NCI-H2171 (cell line): ENCODE measurements around the gene CSF1R.

Experiments used
- DNase-seq: peaks from one replicate; lab custom pipeline; 2025; lab: John Stamatoyannopoulos, UW

Gene CSF1R

DNA sequence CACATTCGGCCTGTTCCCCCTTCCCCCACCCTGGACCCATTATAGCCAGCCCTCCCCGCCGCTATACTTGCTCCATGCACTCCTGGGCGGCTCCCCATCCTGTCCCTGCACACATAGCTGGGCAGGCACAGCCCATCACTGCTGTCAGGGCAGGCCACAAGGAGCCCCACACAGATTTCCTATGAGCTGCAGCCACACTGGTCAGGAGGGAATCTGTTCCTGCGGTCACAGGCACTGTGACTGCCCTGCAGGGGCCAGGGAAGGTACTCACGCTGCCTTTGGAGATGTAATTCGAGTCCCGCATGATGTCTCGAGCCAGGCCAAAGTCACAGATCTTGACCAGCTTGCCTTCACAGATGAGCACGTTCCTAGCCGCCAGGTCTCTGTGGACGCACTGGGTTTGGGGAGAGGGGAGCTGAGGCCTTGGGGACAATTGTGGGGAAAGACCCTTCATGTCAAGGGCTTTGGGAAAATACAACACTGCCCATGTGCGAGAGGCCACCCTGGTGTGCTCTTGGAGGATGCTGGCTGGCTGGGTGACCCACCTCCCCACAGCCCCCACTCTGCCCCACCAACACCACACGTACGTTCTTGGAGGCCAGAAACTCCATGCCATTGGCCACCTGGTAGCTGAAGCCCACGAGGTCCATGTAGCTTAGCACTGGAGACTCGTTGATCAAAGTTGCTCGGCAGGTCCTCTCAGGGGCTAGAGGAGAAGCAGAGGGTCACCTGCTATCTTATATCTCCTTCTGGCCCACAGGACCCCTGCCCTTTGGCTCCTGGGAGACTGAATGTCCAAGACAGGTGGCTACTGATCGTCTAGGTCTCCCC, 34.5 kb upstream of the CSF1R start:
- no peak for DNase-seq

DNA sequence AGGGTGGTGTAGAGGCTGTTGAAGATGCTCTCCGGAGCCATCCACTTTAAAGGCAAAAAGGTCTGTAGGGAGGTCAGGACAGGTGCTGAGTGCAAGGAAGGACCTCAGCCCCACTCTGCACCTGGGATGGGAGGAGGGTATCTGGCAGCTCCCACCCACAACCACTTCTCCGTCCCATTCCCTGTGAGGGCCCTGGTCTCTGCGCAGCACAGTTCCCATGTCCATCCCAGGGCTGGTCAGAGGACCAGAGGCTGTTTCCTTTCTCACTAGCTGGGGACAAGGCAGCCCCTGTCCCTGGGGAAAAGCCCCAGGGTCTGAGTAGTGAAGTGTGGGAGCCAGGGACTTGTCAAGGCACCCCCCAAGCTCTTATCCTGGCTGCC, 33.7 kb upstream of the CSF1R start:
- DNase-seq, result no peak

DNA sequence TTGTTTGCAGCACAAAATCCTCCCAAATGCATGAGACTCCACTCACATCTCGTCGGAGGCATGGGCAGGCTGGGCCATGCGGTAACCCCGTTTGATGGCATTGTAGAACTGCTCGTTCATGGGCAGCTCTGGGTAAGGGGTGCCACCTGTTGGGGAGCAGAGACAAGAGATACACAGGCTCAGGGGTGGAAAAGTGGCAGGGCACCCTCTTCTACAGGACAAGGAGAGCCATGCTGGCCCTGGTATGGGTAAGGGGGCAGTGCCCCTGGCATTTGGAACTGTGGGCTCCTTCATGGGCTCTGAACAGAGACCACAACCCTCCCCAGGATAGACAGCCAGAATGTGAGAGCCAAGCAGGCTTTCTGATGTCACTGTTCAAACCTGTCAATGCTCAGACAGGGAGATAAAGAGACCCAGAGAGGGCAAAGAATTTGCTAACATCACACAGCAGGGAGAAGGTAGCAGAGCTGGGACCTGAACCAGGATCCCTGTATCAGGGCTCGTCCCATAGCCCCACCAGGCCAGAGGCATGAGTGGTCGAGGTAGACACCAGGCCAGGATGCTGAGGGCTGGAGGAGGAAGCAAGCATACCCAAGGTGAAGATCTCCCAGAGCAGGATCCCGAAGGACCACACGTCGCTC, 33.2 kb upstream of the CSF1R start:
- no peak for DNase-seq

DNA sequence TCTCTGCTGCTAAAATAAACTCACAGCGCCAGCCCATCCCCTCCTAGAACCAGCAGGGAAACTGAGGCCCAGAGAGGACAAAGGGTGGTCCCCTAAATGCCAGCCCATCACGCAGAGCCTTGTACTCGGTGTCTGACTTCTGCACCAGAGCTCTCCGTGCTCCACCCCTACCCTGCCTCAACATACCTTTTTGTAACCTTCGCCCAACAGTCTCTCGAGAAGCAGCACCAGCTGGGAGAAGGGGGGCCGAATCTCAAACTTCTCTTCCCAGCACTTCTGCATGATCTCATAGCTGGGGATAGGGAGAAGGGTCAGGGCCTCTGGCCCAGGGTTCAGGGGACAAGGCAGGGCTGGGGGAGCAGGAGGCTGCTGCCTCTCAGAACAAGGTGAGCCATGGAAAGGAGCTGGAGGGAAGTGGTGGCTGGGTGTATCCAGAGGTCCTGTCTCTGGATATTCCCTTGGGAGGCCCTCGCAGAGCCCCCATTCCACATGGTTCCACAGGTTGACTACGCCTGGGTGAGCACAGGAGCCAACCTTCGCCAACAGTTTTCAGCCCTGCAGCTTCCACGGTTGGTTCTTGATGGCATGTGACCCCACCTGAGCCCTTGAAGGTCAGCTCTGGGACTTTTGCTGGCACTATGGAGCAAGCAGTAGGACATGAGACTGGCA, 32.3 kb upstream of the CSF1R start:
- DNase-seq, result no peak

DNA sequence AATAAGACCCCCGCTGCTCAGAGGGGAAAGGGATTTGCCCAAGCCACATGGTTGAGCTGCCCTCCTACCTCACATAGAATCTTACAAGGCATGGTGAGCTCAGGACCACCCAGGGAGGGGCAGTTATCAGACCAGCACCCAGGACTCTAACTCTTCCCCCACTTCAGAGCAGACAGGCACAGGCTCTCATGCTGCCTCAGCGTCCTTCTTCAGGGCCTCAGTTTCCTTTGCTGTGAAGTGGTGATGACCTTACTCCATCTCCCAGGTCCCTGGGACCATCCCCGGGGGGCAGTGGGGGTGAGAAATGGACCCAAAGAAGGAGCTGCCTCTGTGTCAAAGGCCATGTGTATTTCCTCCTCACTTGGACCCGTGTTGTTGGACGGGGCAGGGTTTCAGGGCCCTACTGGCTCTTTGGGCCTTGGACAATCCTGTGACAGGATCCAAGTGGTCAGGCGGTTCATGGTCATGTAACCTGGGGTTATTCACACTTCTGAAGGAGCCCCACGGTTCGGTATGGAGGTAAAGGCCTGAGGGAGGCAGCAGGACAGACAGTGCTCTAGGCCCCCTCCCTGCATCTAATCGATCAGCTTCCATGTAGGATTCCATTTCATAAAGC, 31.7 kb upstream of the CSF1R start:
- no peak for DNase-seq

DNA sequence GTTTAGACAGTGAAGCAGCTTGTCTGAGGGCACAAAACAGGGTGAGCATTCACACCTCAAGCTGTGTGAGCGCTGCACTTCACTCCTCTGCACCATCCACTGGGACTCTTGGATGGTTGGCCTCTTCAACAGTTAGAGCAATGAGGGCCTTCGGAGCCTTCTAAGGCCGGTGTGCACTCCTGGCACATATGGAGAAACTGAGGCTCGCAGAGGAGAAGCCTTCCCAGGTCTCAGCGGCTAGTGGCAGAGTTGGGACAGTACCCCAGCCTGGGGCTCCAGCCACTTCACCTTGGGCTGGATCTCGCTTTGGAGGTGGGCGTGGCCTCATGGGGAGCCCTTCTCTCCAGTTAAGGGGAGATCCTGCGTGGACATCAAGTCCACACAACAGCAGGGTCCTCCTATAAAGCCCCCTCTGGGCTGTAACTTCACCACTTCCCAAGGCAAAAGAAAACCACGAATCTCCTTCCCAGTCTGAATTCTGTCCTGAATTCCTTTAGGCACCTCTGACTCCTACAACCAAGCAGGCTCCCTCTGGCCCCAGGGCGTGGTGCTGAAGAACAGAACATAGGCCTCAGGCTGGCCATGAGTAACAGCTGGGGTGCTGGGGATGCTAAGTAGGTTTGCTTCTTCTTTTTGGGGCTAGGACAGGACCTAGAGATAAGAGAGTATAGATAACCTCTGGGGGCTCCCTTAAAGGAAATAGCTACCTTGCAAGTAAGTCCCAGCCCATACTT, 30.5 kb upstream of the CSF1R start:
- DNase-seq, result no peak

DNA sequence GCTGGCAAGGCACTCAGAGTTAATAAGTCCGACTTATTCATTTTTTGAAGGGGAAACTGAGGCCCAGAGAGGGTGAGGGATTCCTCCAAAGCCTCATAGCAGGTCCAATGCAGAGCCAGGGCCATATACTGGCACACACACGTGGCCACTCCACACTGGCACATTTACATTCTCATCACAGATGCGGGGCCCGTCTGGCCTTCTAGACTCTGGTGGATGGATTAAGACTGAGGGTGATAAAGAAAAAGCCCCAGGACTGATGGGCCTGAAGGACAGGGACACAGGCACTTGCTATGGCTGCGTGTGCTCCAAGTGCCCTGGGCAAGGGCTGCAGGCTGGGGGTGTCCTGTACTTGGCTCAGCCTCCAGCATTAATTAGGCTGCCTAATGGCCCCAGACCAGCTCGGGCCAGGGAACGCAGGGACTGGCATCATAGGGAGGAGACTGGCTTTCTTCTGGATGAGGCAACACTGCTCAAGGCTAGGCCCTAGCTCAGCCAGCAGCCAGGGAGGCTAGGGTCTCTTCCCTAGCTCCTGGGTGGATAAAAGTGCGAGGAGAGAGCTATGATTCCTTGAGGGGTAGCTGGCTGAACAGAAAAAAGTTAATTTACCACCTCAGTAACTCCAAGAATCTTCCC, 28.5 kb upstream of the CSF1R start:
- no peak for DNase-seq

DNA sequence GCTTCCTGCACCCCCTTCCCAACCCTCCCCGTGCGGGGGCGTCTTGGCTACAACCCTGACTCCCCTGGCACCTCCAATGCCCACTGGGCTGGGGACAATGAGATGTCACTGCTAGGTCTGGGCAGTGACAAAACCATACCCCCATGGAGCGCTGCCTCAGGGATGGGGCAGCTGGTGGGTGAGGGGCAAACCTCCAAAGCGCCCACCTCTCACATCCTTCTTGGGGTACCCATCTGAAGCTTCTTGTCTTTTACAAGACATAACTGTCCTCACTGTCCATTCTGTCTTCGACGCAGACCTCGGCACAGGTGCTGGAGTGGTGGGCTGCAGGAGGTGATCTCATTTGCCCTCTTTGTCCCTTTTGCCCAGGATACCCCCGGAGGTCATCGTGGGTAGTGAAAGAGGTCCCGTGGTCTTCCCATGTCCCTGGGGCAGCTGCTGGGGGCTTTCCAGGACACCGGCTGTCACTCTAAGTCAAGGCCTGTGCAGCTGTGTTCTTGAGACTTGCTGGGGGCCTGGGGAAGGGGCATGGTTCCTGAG, 27.8 kb upstream of the CSF1R start:
- no peak for DNase-seq

DNA sequence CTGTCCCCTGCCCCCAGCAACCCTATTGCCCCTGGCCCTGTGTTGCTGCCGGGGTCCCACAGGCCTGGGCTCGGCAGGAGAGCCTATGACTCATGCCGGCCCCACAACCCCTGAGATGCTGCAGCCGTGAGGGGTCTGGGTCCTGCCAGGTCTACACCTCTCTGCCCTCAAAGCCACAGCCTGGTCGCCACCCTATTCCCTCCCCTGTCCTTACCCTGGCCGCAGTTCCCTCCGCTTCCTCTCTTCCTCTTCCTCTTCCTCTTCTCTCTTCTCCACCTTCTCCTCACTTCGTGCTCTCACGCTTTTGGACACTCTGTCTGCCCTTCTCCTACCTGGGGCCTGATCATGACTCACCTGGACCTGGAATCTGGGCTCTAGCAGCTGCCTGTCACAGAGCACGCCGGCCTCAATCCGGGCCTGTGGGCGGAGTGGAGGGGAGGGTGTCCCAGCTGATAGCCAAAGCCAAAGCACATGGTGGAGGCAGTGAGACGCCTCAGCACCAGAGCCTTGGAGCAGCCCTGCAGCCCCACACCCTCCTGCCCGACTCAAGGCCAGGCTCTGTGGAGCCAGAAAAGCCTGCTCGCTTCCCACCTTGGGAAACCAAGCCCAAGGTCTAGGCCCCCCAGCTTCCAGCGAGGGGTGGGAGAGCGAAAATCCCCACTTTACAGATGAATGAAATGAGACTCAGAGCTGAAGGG, 26.8 kb upstream of the CSF1R start:
- no peak for DNase-seq

DNA sequence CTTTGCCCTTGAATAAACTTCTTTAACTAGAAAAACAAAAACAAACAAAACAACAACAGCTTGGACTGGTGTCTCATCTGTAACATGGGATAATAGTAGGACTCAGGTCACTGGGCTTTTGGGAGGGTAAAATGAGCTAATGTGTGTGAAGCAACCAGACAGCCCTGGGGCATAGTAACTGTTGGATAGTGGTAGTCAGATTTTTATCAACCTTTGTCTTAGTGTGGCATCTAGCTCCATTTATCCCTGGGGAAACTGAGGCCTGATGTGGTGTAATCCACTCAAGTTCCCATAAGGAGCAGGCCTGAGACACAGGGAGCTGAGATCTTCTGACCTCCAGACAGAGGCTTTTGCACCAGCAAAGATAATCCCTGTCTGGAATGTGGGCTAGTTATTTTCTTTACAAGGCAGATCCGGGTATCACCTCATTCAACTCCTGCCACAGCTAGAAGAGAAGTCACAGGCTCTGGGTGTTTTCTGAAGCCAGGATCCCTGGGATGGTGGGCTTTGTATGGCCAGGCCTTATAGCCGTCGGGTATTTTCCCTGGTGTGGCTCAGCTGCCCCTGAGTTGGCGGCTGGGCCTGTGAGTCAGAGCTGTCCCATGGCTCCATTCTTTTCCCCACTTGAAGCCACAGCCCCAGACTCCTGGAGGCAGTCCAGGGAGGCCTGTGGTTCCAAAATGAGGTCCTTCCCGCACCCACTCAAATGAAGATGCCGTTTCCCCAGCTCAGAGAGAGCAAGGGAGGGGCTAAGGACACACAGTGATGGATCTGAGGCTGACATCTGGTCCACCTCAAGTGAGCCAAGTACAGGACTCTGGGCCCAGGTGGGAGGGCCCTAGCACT, 26.1 kb upstream of the CSF1R start:
- no peak for DNase-seq

DNA sequence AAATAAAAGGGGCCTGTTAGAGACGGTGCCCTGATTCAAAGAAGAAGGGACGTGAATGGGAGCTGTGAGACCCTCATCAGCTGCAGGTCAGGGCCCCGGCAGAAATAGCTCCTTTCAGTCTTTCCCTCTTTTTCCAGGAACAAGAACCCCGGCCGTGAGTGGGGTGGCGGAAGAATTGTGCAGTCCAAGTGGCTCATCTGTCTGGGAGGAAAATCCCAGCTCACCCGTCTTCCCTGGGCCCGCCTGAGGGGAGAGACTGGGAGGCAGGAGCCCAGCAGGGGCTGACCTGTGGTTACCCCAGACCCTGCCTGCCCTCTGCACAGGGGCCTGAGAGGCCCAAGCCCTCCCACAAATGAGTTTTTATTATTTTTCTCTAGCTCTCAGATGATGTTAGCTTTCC, 24.8 kb upstream of the CSF1R start:
- no peak for DNase-seq

DNA sequence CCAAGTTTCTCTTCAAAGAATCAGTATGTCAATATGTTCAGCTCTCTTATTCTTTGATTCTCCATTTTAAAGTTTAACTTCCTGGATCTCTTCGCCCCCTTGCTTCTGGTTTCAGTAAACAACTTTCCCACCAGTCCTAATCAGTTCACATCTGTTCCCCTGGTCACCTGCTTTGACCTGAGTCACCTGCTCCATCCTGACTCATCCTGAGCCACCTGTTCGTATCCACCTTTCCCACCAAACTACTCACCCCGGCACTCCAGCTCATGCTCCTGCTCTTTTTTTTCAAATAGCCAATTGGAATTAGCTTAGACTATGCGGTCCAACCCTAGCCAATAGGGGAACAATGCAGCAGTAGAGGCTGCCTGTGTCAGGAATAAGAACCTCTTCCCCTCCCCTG, 23.6 kb upstream of the CSF1R start:
- no peak for DNase-seq

DNA sequence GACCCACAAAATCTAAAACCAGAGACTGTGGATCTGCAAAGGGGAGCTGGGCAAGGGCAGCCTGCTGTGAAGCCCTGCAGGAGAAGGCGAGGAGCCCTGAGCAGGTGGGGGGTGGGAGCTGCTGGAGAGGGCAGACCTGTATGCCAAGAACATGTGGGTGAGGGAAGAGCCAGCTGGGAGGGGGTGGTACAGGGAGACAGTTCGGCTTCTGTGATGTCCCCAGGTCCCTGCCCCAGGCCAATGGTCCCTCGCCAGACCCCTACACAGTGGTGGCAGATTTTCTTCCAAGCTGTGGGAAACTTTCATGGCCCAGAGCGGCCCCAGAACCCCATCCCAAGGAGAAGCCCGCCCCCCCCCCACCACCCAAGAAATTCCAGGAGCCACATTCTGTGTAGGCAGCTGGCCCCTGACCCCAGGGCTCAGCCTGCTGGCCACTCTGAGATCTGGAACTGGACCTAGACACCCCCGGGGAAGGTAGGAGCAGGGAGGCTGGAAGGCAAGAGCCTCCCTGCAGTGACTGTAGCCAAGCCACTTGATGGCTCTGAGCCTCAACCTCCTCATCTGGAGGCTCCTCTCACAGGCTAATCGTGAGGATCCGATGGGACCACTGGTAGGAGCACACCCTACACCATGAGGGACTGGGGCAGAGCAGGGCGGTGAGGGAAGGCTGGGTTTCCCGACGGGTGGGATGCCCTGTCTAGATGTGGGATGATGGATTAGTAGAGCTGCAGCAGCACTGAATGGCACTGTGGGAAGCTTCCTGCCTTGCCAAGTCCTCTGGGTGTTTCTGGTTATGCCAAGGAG, 22.6 kb upstream of the CSF1R start:
- DNase-seq, result no peak

DNA sequence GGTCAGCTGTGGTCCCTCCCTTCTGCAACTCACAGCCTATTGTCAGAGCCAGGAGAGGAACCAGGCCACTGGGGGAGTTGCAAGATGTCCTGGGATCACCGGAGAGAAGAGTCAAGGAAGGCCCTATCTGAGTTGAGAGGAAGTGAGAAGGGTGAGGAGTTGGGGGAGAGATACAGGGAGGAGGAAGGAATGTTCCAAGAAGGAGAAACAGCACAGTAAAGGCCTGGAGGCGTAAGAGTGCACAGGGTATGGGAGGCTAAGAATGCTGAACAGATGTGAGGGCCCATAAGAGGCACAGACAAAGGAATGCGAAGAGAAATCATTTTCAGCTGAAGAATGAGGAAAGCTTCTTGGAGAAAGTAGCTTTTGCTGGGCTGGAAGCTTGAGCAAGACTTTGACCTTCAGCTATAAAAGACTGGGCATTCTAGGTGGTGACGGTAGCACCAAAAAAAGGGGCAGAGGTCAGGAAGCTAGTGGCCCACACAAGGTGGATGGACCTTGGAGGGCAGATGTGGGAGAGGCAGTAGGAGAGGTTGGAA, 21.6 kb upstream of the CSF1R start:
- DNase-seq, result no peak

DNA sequence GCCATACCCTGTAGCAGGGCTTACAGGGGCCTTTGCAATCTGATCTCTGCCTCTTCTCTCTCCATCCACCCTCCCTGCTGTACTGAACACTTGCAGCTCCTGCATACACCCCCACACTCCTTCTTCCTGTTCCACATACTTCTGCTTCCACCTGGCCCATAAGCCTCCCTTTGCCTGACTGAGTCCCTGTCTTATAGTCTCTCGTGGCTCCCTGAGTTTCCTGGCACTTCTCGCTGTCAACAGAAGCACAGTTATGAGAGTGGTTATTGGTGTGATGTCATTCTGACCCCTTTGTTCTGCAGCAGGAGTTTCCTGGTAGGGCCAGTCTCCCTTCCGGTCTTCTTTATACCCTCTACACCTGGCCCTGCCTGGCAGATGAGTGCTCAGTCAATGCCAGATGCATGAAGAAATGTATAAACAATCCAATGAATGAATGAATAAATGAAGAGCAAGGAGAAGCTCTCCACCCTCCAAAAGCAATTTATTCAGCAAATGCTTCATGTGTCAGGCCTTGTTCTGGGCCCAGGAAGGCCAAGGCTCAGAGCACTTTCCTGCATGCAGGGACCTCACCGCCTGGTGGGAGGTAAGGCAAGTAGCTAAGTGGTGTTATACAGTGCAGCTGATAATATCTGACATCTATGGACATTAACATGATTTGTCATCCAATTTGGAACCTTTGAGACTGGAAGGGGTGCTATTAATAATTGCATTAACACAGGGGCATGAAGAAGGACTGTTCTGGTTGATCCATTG, 20.5 kb upstream of the CSF1R start:
- no peak for DNase-seq

DNA sequence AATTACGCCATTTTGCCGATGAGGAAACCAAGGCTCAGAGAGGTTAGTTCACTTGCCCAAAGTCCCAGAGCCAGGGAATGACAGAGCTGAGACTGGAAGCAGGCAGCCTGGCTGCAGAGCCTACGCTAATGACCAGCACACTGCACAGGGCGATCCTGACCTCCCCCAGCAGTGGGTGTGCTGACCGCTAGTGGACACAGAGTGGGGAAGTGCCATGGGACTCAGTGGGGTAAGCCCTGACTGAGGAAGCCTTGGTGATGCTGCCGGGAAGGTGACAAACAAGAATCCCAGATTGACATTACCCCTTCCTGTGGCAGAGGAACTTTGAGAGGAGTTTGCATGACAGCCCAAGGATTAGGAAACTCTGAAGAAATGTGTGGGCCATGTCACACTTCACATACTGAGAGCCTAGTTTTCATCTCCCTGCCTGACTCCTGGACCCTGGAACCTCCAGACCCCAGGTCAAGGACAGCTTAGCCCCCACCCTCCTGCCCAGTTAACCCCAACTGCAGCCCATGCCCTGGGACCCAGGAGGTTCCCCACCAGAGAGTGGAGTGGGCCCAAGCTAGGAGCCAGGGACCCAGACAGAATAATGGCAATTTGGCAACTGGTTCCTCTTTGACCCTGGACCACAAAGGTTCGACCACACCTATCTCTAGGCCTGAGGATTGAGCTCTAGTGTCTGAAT, 19.7 kb upstream of the CSF1R start:
- DNase-seq, result no peak

DNA sequence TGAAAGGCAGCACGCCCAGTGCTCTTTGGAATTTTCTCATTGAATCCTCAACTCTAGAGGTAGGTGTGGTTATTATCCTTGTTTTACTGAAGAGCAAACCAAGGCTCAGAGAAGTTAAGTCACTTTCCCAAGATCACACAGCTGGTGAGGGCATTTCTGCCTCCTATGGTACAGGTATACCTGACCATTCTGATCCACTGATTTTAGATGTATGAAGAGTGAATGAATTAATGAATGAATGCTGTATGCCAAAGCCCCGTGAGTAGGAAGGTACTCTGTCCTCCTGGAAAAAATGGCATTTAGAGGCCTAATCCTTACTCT, 18.2 kb upstream of the CSF1R start:
- DNase-seq, result no peak
